Activated CD4-positive, alpha-beta T cell treated with anti-CD3 and anti-CD28 coated beads, Interleukin-2, amount 10 ng/mL, durations not matched to agents 7 days and 5 days (primary cell): ENCODE results near the gene POGZ. TPM values are rescaled to one million over a fixed set of nuclear protein-coding genes. Genes with fewer than 3 reads are reported as not detected.
A peak's percentile ranks its signal among the peaks of the same experiment; 100 is the strongest.
"Not testable (repeated sequence)": the region's sequence is repeated elsewhere in the genome, so short reads cannot be mapped to it uniquely, and the experiment has no call there.

ENCODE experiments used
- CTCF ChIA-PET: fragments of 350-600 bp; sonication (Branson Sonifier 250); formaldehyde crosslinking; loops from one replicate; lab custom pipeline; 2021; ENCODE audit warnings: antibody characterized with exemption; lab: Charles Lee
- POLR2A ChIA-PET: fragments of 350-600 bp; sonication (Branson Sonifier 250); formaldehyde crosslinking; loops from one replicate; lab custom pipeline; 2021; ENCODE audit warnings: antibody characterized with exemption; lab: Charles Lee
- DNase-seq: peaks from one replicate; pipeline ENCODE4 v3.0.0-alpha.2; 2020
- H3K27ac Mint-ChIP-seq: one replicate; pipeline ENCODE4 v1.8.0; 2021; ENCODE audit warnings: mild to moderate bottlenecking, moderate library complexity, mixed read lengths
- H3K27me3 Mint-ChIP-seq: one replicate; pipeline ENCODE4 v1.8.0; 2021; ENCODE audit warnings: mixed read lengths
- H3K36me3 Mint-ChIP-seq: one replicate; pipeline ENCODE4 v1.8.0; 2021; ENCODE audit warnings: low read depth, mixed read lengths
- H3K4me1 Mint-ChIP-seq: one replicate; pipeline ENCODE4 v1.8.0; 2021; ENCODE audit warnings: mixed read lengths
- H3K4me3 Mint-ChIP-seq: one replicate; pipeline ENCODE4 v1.8.0; 2021; ENCODE audit warnings: mild to moderate bottlenecking, moderate library complexity, mixed read lengths
- H3K9me3 Mint-ChIP-seq: one replicate; pipeline ENCODE4 v1.8.0; 2021; ENCODE audit warnings: mixed read lengths
- total RNA-seq, 2 experiments: library from RNA; stranded (reverse); gene quantifications; one replicate each; pipeline ENCODE4 v1.2.3, GENCODE V29; 2021

Gene POGZ
- total RNA-seq, 2 experiments from 2014 or later, result 82.8 to 85.5 TPM

- CTCF ChIA-PET, result interaction anchor here (0.6 to 1.9 kb wide), 3 partner anchors 11 to 93 kb away, joined by 3 to 5 read pairs (median 4); no protein-coding TSS in a partner anchor
- no peak for DNase-seq
Measured at GRCh38 chr1:151472856-151473731, 13.8 kb upstream of the POGZ start.

GRCh38 chr1:151465026-151465425 is 5.7 kb upstream of the POGZ start:
- Mint-ChIP-seq H3K27me3 (peaks cover 30% of the 10 kb centered on the region), H3K27ac (no peak overlapping the region), H3K9me3 (no peaks in the 10 kb centered on the region), H3K4me1 (peaks cover 5% of the 10 kb centered on the region), H3K36me3 (no peaks in the 10 kb centered on the region), H3K4me3 (no peak overlapping the region)
- no peak for DNase-seq
- ChIA-PET POLR2A (no interaction called here), CTCF (interaction anchor here (0.6 to 4.9 kb wide), 3 partner anchors 11 to 37 kb away, joined by 3 to 24 read pairs (median 4); no protein-coding TSS in a partner anchor)

More at GRCh38 chr1:151472856-151473731, 13.8 kb upstream of the POGZ start:
- POLR2A ChIA-PET, result no interaction called here
- no peaks in the 10 kb centered on the region for H3K9me3 Mint-ChIP-seq
- H3K4me1 Mint-ChIP-seq, result peaks cover 13% of the 10 kb centered on the region
- peaks cover 7% of the 10 kb centered on the region for H3K27me3 Mint-ChIP-seq
- H3K27ac Mint-ChIP-seq, result peak overlapping the region; percentile 73
- H3K4me3 Mint-ChIP-seq, result peak overlapping the region; percentile 62
- no peaks in the 10 kb centered on the region for H3K36me3 Mint-ChIP-seq

GRCh38 chr1:151461694-151462093 is 2.4 kb upstream of the POGZ start:
- no peak for DNase-seq
- Mint-ChIP-seq H3K9me3 (peaks cover 2% of the 10 kb centered on the region), H3K27ac (no peak overlapping the region), H3K27me3 (peaks cover 24% of the 10 kb centered on the region), H3K36me3 (peaks cover 3% of the 10 kb centered on the region), H3K4me1 (peaks cover 21% of the 10 kb centered on the region), H3K4me3 (no peak overlapping the region)
- CTCF ChIA-PET, result interaction anchor here (0.7 to 1.1 kb wide), 2 partner anchors 42 to 78 kb away, joined by 5 to 6 read pairs; partner anchors contain the start of gene TUFT1
- POLR2A ChIA-PET, result no interaction called here

- POLR2A ChIA-PET, result no interaction called here
- peak overlapping the region; percentile 79 for H3K4me3 Mint-ChIP-seq
- H3K9me3 Mint-ChIP-seq, result peaks cover 2% of the 10 kb centered on the region
- peak; percentile 57 for DNase-seq
- H3K4me1 Mint-ChIP-seq, result peaks cover 39% of the 10 kb centered on the region
- CTCF ChIA-PET, result no interaction called here
- H3K36me3 Mint-ChIP-seq, result peaks cover 9% of the 10 kb centered on the region
- peaks cover 12% of the 10 kb centered on the region for H3K27me3 Mint-ChIP-seq
- H3K27ac Mint-ChIP-seq, result peak overlapping the region; percentile 92
Measured at GRCh38 chr1:151458802-151459330, 428 bp downstream of the POGZ start.

- DNase-seq, result peak; percentile 61
- CTCF ChIA-PET, result interaction anchor here (0.8 kb wide), 1 partner anchor 63 kb away, joined by 3 read pairs; no protein-coding TSS in a partner anchor
- peaks cover 2% of the 10 kb centered on the region for H3K9me3 Mint-ChIP-seq
- H3K27me3 Mint-ChIP-seq, result peaks cover 7% of the 10 kb centered on the region
- H3K4me1 Mint-ChIP-seq, result peaks cover 41% of the 10 kb centered on the region
- peak overlapping the region; percentile 97 for H3K27ac Mint-ChIP-seq
- H3K36me3 Mint-ChIP-seq, result peaks cover 9% of the 10 kb centered on the region
- H3K4me3 Mint-ChIP-seq, result peak overlapping the region; percentile 86
- POLR2A ChIA-PET, result no interaction called here
Measured at GRCh38 chr1:151457911-151458801, 1.1 kb downstream of the POGZ start.

- Mint-ChIP-seq H3K4me3 (no peak overlapping the region), H3K4me1 (peaks cover 41% of the 10 kb centered on the region), H3K27me3 (no peaks in the 10 kb centered on the region), H3K9me3 (peaks cover 2% of the 10 kb centered on the region), H3K36me3 (peaks cover 9% of the 10 kb centered on the region), H3K27ac (no peak overlapping the region)
- ChIA-PET CTCF (interaction anchor here (1.0 kb wide), 1 partner anchor 19 kb away, joined by 4 read pairs; no protein-coding TSS in a partner anchor), POLR2A (no interaction called here)
- no peak for DNase-seq
Measured at GRCh38 chr1:151455966-151456365, 3.3 kb downstream of the POGZ start.

- Mint-ChIP-seq H3K27ac (no peak overlapping the region), H3K36me3 (peaks cover 12% of the 10 kb centered on the region), H3K4me1 (peaks cover 40% of the 10 kb centered on the region), H3K9me3 (peaks cover 2% of the 10 kb centered on the region), H3K4me3 (no peak overlapping the region), H3K27me3 (no peaks in the 10 kb centered on the region)
- DNase-seq, result no peak
- POLR2A ChIA-PET, result interaction anchor here (0.6 kb wide), 1 partner anchor 405 kb away, joined by 6 read pairs; no protein-coding TSS in a partner anchor
- CTCF ChIA-PET, result interaction anchor here (0.6 to 1.2 kb wide), 3 partner anchors 20 to 1273 kb away, joined by 3 to 4 read pairs (median 3); no protein-coding TSS in a partner anchor
Measured at GRCh38 chr1:151455231-151455630, 4.1 kb downstream of the POGZ start.

- ChIA-PET CTCF (interaction anchor here (0.5 kb wide), 1 partner anchor 23 kb away, joined by 3 read pairs; no protein-coding TSS in a partner anchor), POLR2A (no interaction called here)
- H3K36me3 Mint-ChIP-seq, result peaks cover 8% of the 10 kb centered on the region
- no peaks in the 10 kb centered on the region for H3K27me3 Mint-ChIP-seq
- H3K4me3 Mint-ChIP-seq, result no peak overlapping the region
- no peak for DNase-seq
- H3K9me3 Mint-ChIP-seq, result no peaks in the 10 kb centered on the region
- peaks cover 38% of the 10 kb centered on the region for H3K4me1 Mint-ChIP-seq
- no peak overlapping the region for H3K27ac Mint-ChIP-seq
Measured at GRCh38 chr1:151447696-151448095, 11.6 kb downstream of the POGZ start.

GRCh38 chr1:151444783-151445177 is 14.5 kb downstream of the POGZ start:
- H3K27ac Mint-ChIP-seq, result no peak overlapping the region
- H3K36me3 Mint-ChIP-seq, result peaks cover 16% of the 10 kb centered on the region
- ChIA-PET CTCF (interaction anchor here (0.6 to 1.3 kb wide), 8 partner anchors 11 to 392 kb away, joined by 3 to 4 read pairs (median 3); no protein-coding TSS in a partner anchor), POLR2A (no interaction called here)
- H3K27me3 Mint-ChIP-seq, result no peaks in the 10 kb centered on the region
- H3K4me3 Mint-ChIP-seq, result no peak overlapping the region
- peaks cover 45% of the 10 kb centered on the region for H3K4me1 Mint-ChIP-seq
- H3K9me3 Mint-ChIP-seq, result no peaks in the 10 kb centered on the region
- DNase-seq, result no peak

- ChIA-PET CTCF (interaction anchor here (0.6 to 1.3 kb wide), 10 partner anchors 10 to 392 kb away, joined by 3 to 4 read pairs (median 3); no protein-coding TSS in a partner anchor), POLR2A (interaction anchor here (0.7 kb wide), 1 partner anchor 96 kb away, joined by 3 read pairs; the partner anchor contains the start of gene TUFT1)
- Mint-ChIP-seq H3K9me3 (no peaks in the 10 kb centered on the region), H3K36me3 (peaks cover 13% of the 10 kb centered on the region), H3K4me3 (no peak overlapping the region), H3K27ac (no peak overlapping the region), H3K27me3 (no peaks in the 10 kb centered on the region), H3K4me1 (peaks cover 43% of the 10 kb centered on the region)
- DNase-seq, result peak; percentile 77
Measured at GRCh38 chr1:151443846-151444782, 15.2 kb downstream of the POGZ start.

- H3K9me3 Mint-ChIP-seq, H3K4me3 Mint-ChIP-seq, H3K27me3 Mint-ChIP-seq, DNase-seq, H3K27ac Mint-ChIP-seq, POLR2A ChIA-PET: not testable (repeated sequence)
- Mint-ChIP-seq H3K4me1 (peaks cover 16% of the 10 kb centered on the region), H3K36me3 (peaks cover 12% of the 10 kb centered on the region)
- CTCF ChIA-PET, result interaction anchor here (0.7 kb wide), 1 partner anchor 21 kb away, joined by 3 read pairs; no protein-coding TSS in a partner anchor
Measured at GRCh38 chr1:151437396-151437795, 21.9 kb downstream of the POGZ start.
